Right forelimb (tissue), 1 donor: Measurements from ENCODE around the gene SMIM44.

Experiments used
- DNase-seq: peaks from one replicate; pipeline ENCODE4 v3.0.0-alpha.2; 2018

Gene SMIM44

GRCh38 chr19:3433313-3433712, 49.9 kb downstream of the SMIM44 start:
- DNase-seq = no peak
